ENCODE results near the gene BMP5.

The BMP5 gene

DNA sequence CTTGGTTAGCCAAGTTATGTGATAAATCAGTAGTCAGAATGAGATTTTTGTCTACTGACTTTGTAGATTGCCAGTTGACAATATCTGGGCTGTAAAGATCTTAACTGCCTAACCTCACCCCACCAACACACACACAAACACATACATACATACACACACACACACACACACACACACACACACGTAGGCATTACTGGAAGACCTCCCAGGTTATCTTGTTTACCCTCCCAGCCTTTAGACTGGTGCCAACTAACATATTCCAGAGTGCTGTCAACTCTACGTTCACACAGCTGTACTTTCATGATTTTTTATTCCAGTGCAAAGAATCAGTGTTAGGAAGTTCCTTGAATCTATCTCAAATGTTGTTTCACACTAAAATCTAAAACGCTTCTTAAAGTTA lies 38.9 kb downstream of the BMP5 start:
- no peak for DNase-seq
- no peaks in the 10 kb centered on the region for H3K36me3 ChIP-seq
- no peak overlapping the region for H3K4me3 ChIP-seq (ENCODE audit: low read depth, low read length)
- H3K9me3 ChIP-seq: no peaks in the 10 kb centered on the region
- H3K27me3 ChIP-seq: no peaks in the 10 kb centered on the region
- H3K4me1 ChIP-seq: no peaks in the 10 kb centered on the region
- TF ChIP-seq, protein P1, sequence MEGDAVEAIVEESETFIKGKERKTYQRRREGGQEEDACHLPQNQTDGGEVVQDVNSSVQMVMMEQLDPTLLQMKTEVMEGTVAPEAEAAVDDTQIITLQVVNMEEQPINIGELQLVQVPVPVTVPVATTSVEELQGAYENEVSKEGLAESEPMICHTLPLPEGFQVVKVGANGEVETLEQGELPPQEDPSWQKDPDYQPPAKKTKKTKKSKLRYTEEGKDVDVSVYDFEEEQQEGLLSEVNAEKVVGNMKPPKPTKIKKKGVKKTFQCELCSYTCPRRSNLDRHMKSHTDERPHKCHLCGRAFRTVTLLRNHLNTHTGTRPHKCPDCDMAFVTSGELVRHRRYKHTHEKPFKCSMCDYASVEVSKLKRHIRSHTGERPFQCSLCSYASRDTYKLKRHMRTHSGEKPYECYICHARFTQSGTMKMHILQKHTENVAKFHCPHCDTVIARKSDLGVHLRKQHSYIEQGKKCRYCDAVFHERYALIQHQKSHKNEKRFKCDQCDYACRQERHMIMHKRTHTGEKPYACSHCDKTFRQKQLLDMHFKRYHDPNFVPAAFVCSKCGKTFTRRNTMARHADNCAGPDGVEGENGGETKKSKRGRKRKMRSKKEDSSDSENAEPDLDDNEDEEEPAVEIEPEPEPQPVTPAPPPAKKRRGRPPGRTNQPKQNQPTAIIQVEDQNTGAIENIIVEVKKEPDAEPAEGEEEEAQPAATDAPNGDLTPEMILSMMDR (IDR thresholded peaks at IDR 0.05; ENCODE audit: low read depth, low read length): no peak

DNA sequence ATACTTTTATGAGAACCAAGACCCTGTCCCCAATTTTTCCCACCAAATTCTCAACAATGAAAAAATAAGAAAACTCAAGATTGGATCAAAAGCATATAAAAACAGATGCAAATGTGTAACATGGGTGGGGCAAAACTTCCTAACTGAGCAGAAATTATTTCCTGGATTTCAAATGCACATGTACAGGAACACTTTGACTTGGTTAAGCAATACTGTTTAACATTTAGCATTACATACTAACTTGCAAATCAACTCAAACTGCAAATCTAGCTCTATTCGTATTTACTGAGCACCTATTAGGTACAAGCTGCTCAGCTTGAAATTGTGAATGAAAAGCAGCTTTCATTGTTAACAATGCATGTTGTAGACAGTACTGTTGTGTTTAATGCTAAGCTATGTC lies 40.2 kb downstream of the BMP5 start:
- H3K9me3 ChIP-seq: no peaks in the 10 kb centered on the region
- TF ChIP-seq, protein P1 (IDR thresholded peaks at IDR 0.05; ENCODE audit: low read depth, low read length): no peak

DNA sequence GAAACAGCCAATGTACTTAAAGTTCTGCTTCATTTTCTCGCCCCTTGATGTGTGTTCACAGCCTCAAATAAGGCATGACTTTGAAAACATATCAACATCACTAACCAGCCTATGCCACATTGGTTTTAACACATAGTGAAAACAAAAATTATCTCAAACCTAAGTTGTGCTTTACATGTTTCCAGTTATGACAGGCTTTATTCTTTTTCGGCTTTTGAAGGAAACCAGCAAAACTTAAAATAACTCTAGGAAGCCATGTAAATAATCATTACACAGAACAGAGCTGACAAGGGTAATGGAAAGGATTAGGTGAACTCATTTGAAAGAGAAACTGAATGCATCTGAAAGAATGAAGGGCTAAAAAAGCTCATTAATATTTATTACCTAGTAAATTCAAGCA lies 42.1 kb downstream of the BMP5 start:
- H3K4me3 ChIP-seq (ENCODE audit: low read depth, low read length): no peak overlapping the region
- no peaks in the 10 kb centered on the region for H3K4me1 ChIP-seq
- no peaks in the 10 kb centered on the region for H3K27me3 ChIP-seq
- H3K9me3 ChIP-seq: no peaks in the 10 kb centered on the region
- TF ChIP-seq, protein P1 (IDR thresholded peaks at IDR 0.05; ENCODE audit: low read depth, low read length): no peak
- DNase-seq: no peak
- H3K36me3 ChIP-seq: no peaks in the 10 kb centered on the region

More for the DNA sequence above, 40.2 kb downstream of the BMP5 start:
- no peaks in the 10 kb centered on the region for H3K36me3 ChIP-seq
- H3K27me3 ChIP-seq: no peaks in the 10 kb centered on the region
- H3K4me1 ChIP-seq: no peaks in the 10 kb centered on the region
- no peak overlapping the region for H3K4me3 ChIP-seq (ENCODE audit: low read depth, low read length)
- DNase-seq: no peak

DNA sequence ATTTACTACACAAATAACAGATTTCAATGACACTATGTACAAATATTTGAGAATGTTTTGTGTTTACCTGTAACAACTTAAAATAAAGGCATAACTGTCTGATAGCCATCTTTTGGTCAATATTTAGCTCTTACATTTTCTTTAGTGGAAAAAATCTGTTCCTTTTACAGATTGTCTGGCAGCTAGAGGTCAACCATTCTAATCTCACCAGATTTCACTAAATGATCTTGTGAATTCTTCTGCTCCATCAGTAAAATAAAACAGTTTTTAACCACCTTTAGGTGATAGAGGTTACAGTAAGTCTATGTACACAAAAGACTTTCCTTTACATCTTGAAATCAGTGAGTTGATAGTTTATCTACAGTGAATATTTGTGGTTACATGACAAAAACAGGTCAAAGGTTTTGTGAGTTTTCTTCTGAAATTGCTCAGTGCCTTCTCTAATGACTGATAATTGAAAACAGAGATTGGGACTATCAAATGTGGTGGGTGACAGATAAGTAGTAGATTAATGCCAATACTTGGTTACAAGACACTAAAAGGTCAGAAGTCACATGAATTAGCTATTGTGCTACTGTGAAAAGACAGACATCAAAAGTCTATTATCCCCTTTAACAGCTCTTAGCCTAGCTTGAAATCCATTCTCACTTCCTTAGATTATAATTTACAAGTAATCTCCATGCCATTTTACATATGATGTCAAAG lies 47.4 kb downstream of the BMP5 start:
- Histone ChIP-seq H3K9me3 (no peaks in the 10 kb centered on the region), H3K27me3 (no peaks in the 10 kb centered on the region), H3K4me1 (no peaks in the 10 kb centered on the region), H3K4me3 (ENCODE audit: low read depth, low read length) (no peak overlapping the region), H3K36me3 (no peaks in the 10 kb centered on the region)
- TF ChIP-seq, protein P1 (IDR thresholded peaks at IDR 0.05; ENCODE audit: low read depth, low read length): no peak
- no peak for DNase-seq

DNA sequence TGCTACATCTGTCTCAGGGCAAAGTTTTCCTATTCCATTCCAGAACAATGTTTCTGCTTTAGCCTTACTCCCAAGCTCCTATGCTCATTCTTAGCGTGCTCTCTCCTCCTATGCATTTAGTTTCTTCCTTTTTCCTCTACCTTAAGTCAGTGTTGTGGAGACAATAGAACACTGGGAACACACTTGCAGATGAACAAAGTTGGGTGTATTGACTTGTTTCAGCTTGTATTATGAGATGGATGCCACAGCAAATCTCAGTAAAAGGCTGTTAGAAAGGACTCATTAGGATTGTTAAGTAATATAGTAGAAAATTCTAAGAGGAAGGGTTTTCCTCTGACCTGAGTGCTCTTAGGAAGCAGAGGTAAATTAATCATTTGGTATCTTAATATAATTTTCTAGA lies 48.4 kb downstream of the BMP5 start:
- TF ChIP-seq, protein P1 (IDR thresholded peaks at IDR 0.05; ENCODE audit: low read depth, low read length): no peak
- no peak for DNase-seq
- H3K36me3 ChIP-seq: no peaks in the 10 kb centered on the region
- H3K27me3 ChIP-seq: no peaks in the 10 kb centered on the region
- no peaks in the 10 kb centered on the region for H3K4me1 ChIP-seq
- H3K4me3 ChIP-seq (ENCODE audit: low read depth, low read length): no peak overlapping the region
- H3K9me3 ChIP-seq: no peaks in the 10 kb centered on the region

DNA sequence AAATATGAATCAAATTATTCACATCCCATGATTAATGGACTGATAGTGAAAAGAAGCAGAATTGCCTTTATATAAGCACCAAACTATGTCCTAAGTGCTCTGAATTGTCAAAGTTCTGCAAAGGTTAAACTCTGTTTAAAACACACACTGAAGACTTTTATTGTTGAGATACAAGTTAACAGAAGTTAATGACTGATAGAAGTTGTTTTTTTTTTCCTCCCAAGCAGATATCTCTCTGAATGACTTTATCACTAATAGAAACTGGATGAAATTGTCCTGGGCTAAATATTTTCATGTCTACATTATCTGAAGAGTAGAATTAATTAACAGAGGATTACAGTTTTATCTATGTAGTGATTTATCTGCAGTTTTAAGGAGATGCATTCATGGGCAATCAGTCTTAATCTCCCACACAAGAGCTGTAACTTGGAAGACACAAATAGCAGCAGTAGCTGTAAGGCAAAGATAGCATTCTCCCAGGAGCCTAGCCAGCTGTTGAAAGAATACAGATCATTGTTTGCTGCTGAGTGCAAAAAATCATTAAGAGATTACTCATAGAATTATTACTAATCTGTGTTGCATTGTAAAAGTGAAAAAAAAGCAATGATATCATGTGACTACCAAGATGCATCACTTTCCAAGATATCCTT lies 49.9 kb downstream of the BMP5 start:
- no peak for DNase-seq

More for the DNA sequence above, 49.9 kb downstream of the BMP5 start:
- no peaks in the 10 kb centered on the region for H3K4me1 ChIP-seq
- TF ChIP-seq, protein P1 (IDR thresholded peaks at IDR 0.05; ENCODE audit: low read depth, low read length): no peak
- H3K36me3 ChIP-seq: no peaks in the 10 kb centered on the region
- no peaks in the 10 kb centered on the region for H3K27me3 ChIP-seq
- H3K9me3 ChIP-seq: no peaks in the 10 kb centered on the region
- no peak overlapping the region for H3K4me3 ChIP-seq (ENCODE audit: low read depth, low read length)

Data from BE2C (cell line).